K562 (cell line): ENCODE data around the gene PRKAR2B. TPM values are rescaled to one million over a fixed set of nuclear protein-coding genes. Genes with fewer than 3 reads are reported as not detected.

Experiments
- BCOR ChIP-seq: fragments of 450-650 bp; IDR thresholded peaks from 2 replicates; pipeline ENCODE4 v1.6.1; 2016
- CREB1 ChIP-seq, 2 experiments: sonication (generic) in 1 of 2; formaldehyde crosslinking in 1 of 2; IDR thresholded peaks; 2 replicates each; pipeline versions ENCODE4 v1.6.1 to v1.8.0; 2012 to 2022; ENCODE audit warnings: inconsistent platforms in 1 of 2, mild to moderate bottlenecking in 1 of 2, missing genetic modification reagents in 1 of 2, moderate library complexity in 1 of 2
- DMBX1 ChIP-seq: fragments of 250-450 bp; sonication (Bioruptor Pico); IDR thresholded peaks from 2 replicates; pipeline ENCODE4 v1.8.0; 2022; ENCODE audit warnings: inconsistent platforms, mild to moderate bottlenecking, moderate library complexity, borderline replicate concordance
- ELF2 ChIP-seq: fragments of 250-450 bp; sonication (Bioruptor Pico); IDR thresholded peaks from 2 replicates; pipeline ENCODE4 v1.5.0; 2021; ENCODE audit warnings: mild to moderate bottlenecking
- EWSR1 ChIP-seq: fragments of 450-650 bp; IDR thresholded peaks from 2 replicates; pipeline ENCODE4 v1.6.1; 2018; ENCODE audit warnings: borderline replicate concordance, mild to moderate bottlenecking, low read depth, moderate library complexity; ENCODE audit not compliant: partially characterized antibody
- GMEB1 ChIP-seq: fragments of 250-450 bp; sonication (Bioruptor Pico); IDR thresholded peaks from 2 replicates; pipeline ENCODE4 v1.4.0; 2020; ENCODE audit warnings: mild to moderate bottlenecking
- GTF2E2 ChIP-seq: fragments of 200-800 bp; sonication (Bioruptor generic); IDR thresholded peaks from 2 replicates; pipeline ENCODE4 v1.6.1; 2016; ENCODE audit warnings: missing genetic modification characterization, missing compliant biosample characterization
- HES1 ChIP-seq: fragments of 450-650 bp; IDR thresholded peaks from 2 replicates; pipeline ENCODE4 v1.6.1; 2016; ENCODE audit warnings: low read depth, mild to moderate bottlenecking, moderate library complexity
- HSF4 ChIP-seq: fragments of 250-450 bp; sonication (Bioruptor Pico); IDR thresholded peaks from 2 replicates; pipeline ENCODE4 v2.1.2; 2022; ENCODE audit warnings: mild to moderate bottlenecking, moderate library complexity, borderline replicate concordance
- IRF2 ChIP-seq: sonication (generic); formaldehyde crosslinking; IDR thresholded peaks from 2 replicates; pipeline ENCODE4 v1.8.1; 2022; ENCODE audit warnings: mild to moderate bottlenecking, missing genetic modification reagents
- KHSRP ChIP-seq: fragments of 450-650 bp; IDR thresholded peaks from 2 replicates; pipeline ENCODE4 v1.6.1; 2017
- NBN ChIP-seq: fragments of 450-650 bp; IDR thresholded peaks from 2 replicates; pipeline ENCODE4 v1.6.1; 2016; ENCODE audit warnings: low read depth, mild to moderate bottlenecking
- NCOR1 ChIP-seq: fragments of 450-650 bp; IDR thresholded peaks from 2 replicates; pipeline ENCODE4 v1.6.1; 2016; ENCODE audit warnings: mild to moderate bottlenecking, moderate library complexity
- PML ChIP-seq: IDR thresholded peaks from 2 replicates; pipeline ENCODE4 v1.6.1; 2012; ENCODE audit warnings: low read length, inconsistent platforms
- PYGO2 ChIP-seq: fragments of 450-650 bp; IDR thresholded peaks from 2 replicates; pipeline ENCODE4 v1.6.1; 2016; ENCODE audit warnings: mild to moderate bottlenecking, missing genetic modification characterization, moderate library complexity, missing compliant biosample characterization
- SMAD3 ChIP-seq: fragments of 450-650 bp; formaldehyde crosslinking; conservative IDR thresholded peaks from 2 replicates; pipeline ENCODE4 v1.4.0; 2020; ENCODE audit warnings: mild to moderate bottlenecking
- SMARCA5 ChIP-seq: fragments of 450-650 bp; IDR thresholded peaks from 2 replicates; pipeline ENCODE4 v1.6.1; 2016
- SMARCE1 ChIP-seq: fragments of 450-650 bp; IDR thresholded peaks from 2 replicates; pipeline ENCODE4 v1.7.1; 2016; ENCODE audit warnings: mild to moderate bottlenecking
- TBL1XR1 ChIP-seq, 2 experiments: IDR thresholded peaks; 2 replicates each; pipeline ENCODE4 v1.6.1; 2012; ENCODE audit warnings: improper control_type of control experiment in 2 of 2, low read length in 2 of 2, mild to moderate bottlenecking in 1 of 2
- WHSC1 ChIP-seq: IDR thresholded peaks from one replicate; pipeline ENCODE4 v1.6.1; 2012; ENCODE audit warnings: low read length, control low read depth, inconsistent platforms
- ZFP1 ChIP-seq: fragments of 450-650 bp; formaldehyde crosslinking; IDR thresholded peaks from 2 replicates; pipeline ENCODE4 v1.4.0; 2020; ENCODE audit warnings: mild to moderate bottlenecking, mixed read lengths
- ZNF165 ChIP-seq: fragments of 250-450 bp; sonication (Bioruptor Pico); IDR thresholded peaks from 2 replicates; pipeline ENCODE4 v1.4.0; 2020; ENCODE audit warnings: borderline replicate concordance
- ZNF253 ChIP-seq: fragments of 250-450 bp; sonication (Bioruptor Pico); conservative IDR thresholded peaks from 2 replicates; pipeline ENCODE4 v1.6.1; 2021; ENCODE audit warnings: mild to moderate bottlenecking
- ZNF511 ChIP-seq: sonication (generic); formaldehyde crosslinking; IDR thresholded peaks from 2 replicates; pipeline ENCODE4 v1.8.0; 2022; ENCODE audit warnings: mild to moderate bottlenecking, missing genetic modification reagents
- ZNF589 ChIP-seq: fragments of 200-800 bp; sonication (Bioruptor generic); IDR thresholded peaks from 2 replicates; pipeline ENCODE4 v1.6.1; 2016; ENCODE audit warnings: low read depth, missing genetic modification characterization, missing compliant biosample characterization
- ZNF668 ChIP-seq: fragments of 250-450 bp; sonication (Bioruptor Pico); IDR thresholded peaks from 2 replicates; pipeline ENCODE4 v1.8.0; 2022; ENCODE audit warnings: mild to moderate bottlenecking, inconsistent platforms
- polyA plus RNA-seq, 8 experiments: library from polyadenylated mRNA; depleted of rRNA in 4 of 8; stranded (reverse) in 5 of 8; unstranded in 3 of 8; fragments of >200 nt; fragmentation: Nextera tagmentation in 2 of 8; fragmentation: Illumina TruSeq in 1 of 8; extraction: Ambion mirVana in 2 of 8; extraction: Trizol in 1 of 8; gene quantifications; 2 replicates each; pipeline versions ENCODE4 v1.2.1 to v1.2.3, GENCODE V29; 2011 to 2014; ENCODE audit warnings: inconsistent platforms in 1 of 8, missing spikeins in 1 of 8
- total RNA-seq, 7 experiments: library from RNA; depleted of rRNA in 6 of 7; stranded (reverse); fragments of >200 nt in 6 of 7; fragmentation: Illumina TruSeq in 2 of 7; extraction: Trizol in 2 of 7; gene quantifications; 2 replicates each; pipeline versions ENCODE4 v1.2.1 to v1.2.3, GENCODE V29; 2011 to 2021; ENCODE audit warnings: low replicate concordance in 1 of 7
- TF ChIP-seq, protein P1 (sequence below), 2 experiments: fragments of 450-650 bp; IDR thresholded peaks; 2 replicates each; pipeline ENCODE4 v1.6.1; 2016

The PRKAR2B gene
- total and polyA plus RNA-seq, 9 of the 15 experiments (the other 6 are each of a cell fraction or from before 2014, with no cell fraction given), result 59.0 to 173 (median 129) TPM

- no peak for TF ChIP-seq ZFP1 (CRISPR knock-in tag)
- TF ChIP-seq KHSRP, result no peak
- TF ChIP-seq NCOR1, result no peak
- TF ChIP-seq TBL1XR1 (IDR thresholded peaks at IDR 0.05; ENCODE audit: low read length in 2 of 2), result no peak
- peak; percentile 70 for TF ChIP-seq DMBX1 (CRISPR knock-in tag)
- no peak for TF ChIP-seq CREB1 (IDR thresholded peaks at IDR 0.05)
- no peak for TF ChIP-seq CREB1 (CRISPR knock-in tag; IDR thresholded peaks at IDR 0.05)
- no peak for TF ChIP-seq EWSR1
- TF ChIP-seq ZNF668, result peak; percentile 67
- TF ChIP-seq PML, result no peak
- peak; percentile 64; the same call in 1 of the 2 replicates for TF ChIP-seq ZNF589 (CRISPR knock-in tag)
- TF ChIP-seq ZNF253, result no peak
- no peak for TF ChIP-seq SMAD3 (CRISPR knock-in tag)
- 0 out of 2 replicates have a peak, but pooled peaks have one; percentile 38 for TF ChIP-seq SMARCE1
- TF ChIP-seq WHSC1, result no peak
- no peak for TF ChIP-seq HSF4 (CRISPR knock-in tag)
- TF ChIP-seq PYGO2 (tag), result 0 out of 2 replicates have a peak, but pooled peaks have one; percentile 33
- no peak for TF ChIP-seq BCOR
- no peak for TF ChIP-seq IRF2 (CRISPR knock-in tag)
- no peak for TF ChIP-seq HES1
- TF ChIP-seq NBN, result peak; percentile 13
- TF ChIP-seq SMARCA5, result peak; percentile 9; the same call in 1 of the 2 replicates
- TF ChIP-seq GTF2E2 (tag), result no peak
- TF ChIP-seq ZNF165, result no peak
- TF ChIP-seq, protein P1, sequence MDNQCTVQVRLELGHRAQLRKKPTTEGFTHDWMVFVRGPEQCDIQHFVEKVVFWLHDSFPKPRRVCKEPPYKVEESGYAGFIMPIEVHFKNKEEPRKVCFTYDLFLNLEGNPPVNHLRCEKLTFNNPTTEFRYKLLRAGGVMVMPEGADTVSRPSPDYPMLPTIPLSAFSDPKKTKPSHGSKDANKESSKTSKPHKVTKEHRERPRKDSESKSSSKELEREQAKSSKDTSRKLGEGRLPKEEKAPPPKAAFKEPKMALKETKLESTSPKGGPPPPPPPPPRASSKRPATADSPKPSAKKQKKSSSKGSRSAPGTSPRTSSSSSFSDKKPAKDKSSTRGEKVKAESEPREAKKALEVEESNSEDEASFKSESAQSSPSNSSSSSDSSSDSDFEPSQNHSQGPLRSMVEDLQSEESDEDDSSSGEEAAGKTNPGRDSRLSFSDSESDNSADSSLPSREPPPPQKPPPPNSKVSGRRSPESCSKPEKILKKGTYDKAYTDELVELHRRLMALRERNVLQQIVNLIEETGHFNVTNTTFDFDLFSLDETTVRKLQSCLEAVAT (IDR thresholded peaks at IDR 0.05), result no peak
- 0 out of 2 replicates have a peak, but pooled peaks have one; percentile 55 for TF ChIP-seq ELF2 (CRISPR knock-in tag)
- no peak for TF ChIP-seq ZNF511 (CRISPR knock-in tag)
- TF ChIP-seq GMEB1 (CRISPR knock-in tag), result no peak
These were observed 26.4 kb upstream of the PRKAR2B start (continued) for GRCh38 chr7:107017965-107018719.
